Measurements from ENCODE around the gene LAMA5.

LAMA5 gene

DNA sequence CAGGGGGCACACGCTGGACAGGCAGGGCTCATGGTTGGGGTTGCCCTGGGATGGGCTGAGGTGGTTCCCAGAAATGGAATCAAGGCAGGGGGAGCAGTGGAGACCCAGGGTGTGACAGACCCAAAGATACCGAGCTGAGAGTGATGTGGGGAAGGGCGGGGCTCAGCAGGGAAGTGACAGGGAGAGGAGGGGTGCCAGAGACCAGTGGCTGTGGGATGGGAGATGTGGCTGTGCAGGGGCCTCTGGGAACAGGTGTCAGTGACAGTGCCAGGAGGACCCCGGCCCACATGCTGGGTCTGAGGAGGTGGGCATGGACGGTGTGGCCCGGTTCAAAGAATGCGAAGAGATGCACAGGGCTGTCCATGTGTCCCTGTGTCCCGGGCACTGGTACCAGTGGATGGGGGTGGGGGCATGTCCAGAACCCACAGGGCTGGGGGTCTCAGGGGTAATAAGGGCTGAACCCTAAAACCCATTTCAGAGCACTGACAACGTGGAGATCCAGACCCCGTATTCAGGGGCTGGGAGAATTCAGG lies 38.9 kb upstream of the LAMA5 start:
- intact Hi-C loops (cut with DNase I) = loop anchor here (2.0 kb wide), 1 partner anchor 19 kb away; the partner anchor contains the start of gene RPS21
- no peak for DNase-seq

DNA sequence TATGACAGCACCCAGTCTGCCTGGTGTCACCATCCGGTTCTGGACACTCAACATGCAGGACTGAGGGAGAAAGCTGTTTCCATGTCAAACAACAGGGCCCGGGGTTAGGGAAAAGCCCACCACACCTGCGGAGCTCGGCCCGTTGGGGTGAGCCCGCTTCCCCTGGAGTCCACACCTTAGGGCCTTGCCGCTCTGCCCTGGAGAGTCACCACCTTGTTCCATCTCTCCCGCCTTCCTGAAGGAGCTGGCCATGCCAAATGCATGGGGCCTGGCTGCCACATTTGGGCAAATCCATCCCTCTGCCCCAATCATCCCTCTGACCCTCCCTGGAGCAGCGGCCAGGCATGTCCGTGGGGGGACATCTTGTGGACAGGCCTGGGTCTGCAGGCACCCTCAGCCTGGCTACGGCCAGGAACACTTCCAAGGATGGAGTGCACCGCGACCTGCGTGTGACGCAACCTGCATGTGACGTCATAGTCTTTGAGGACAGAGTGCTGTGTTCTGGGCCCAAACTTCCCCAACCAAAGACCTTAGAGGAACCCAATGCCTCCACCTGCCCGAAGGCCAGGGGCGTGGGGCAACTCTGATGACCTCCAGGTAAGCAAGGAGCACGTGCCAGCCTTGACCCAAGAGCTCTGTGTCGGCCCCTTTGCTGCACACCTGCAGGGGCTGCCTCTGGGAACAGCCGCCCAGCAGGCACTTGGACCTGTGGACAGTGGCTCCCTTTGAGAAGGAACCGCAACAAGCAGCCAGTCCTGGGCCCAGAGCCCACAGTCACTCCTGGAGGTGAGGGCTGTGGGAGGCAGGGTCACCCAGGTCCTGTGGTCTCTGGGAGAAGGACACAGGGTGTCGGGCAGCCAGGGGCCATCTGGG lies 38.2 kb upstream of the LAMA5 start:
- intact Hi-C loops (cut with DNase I) = loop anchor here (2.0 kb wide), 1 partner anchor 19 kb away; the partner anchor contains the start of gene RPS21
- DNase-seq = peak in 6 of 10 donors; percentile 28 to 92 (median 72)

DNA sequence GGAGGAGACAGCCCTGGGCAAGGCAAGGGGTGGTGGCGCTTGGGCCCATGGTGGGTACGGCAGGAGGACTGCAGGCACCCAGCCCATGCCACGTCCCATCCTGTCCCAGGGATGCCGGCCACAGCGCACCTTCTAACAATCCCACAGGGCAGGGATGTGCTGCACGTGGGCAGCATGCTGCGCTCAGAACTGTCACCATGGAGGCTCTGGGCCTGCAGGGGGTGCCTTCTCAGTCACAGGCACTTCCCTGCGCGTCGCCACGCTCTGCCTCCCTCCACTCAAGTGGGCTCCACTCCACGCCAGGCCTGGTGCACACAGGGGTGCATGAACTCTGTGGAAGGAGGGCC lies 37.6 kb upstream of the LAMA5 start:
- intact Hi-C loops (cut with DNase I) = loop anchor here (2.0 kb wide), 1 partner anchor 18 kb away; the partner anchor contains the start of gene RPS21
- DNase-seq = no peak

DNA sequence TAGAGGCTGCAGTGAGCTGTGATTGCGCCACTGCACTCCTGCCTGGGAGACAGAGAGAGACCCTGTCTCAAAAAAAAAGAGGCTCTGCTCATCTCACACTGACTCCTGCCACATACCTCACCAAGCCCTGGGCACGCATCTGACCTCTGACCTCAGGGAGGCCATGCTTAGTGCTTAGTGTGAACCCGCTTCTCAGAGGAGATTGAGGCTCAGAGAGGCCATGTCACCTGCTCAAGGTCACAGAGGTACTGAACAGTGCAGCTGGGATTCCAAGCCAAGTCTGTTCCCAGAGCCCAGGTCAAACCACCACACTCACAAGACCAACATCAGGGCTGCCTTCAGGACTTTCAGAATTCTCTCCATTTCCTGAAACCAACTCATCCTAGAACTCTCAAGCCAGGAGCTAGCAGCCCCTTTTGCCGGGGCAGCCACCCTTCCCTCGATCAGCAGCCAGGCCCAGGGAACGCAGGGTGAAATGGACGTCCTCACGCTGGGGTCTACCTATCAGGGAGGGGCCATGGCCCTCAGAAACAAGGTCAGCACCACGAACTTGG lies 37.1 kb upstream of the LAMA5 start:
- intact Hi-C loops (cut with DNase I) = loop anchor here (2.0 kb wide), 1 partner anchor 17 kb away; the partner anchor contains the start of gene RPS21
- no peak for DNase-seq

DNA sequence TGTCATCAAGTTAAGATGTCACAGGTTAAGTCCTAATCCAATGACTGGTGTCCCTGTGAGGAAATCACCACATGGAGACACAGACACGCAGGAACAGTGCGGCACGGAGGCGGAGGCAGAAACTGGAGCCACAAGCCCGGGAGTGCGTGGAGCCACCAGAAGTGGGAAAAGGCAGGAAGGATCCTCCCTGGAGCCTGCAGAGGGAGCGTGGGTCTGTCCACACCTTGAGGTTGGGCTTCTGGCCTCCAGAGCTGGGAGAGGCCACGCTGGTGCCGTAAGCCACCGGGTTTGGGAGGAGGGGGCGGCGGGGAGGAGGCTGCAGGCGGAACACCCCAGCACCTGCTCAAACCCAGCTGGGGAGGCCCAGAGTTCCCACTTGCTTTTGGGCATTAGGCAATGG lies 36.2 kb upstream of the LAMA5 start:
- intact Hi-C loops (cut with DNase I) = no loop called here
- peak in 1 of 10 donors; percentile 82 for DNase-seq

DNA sequence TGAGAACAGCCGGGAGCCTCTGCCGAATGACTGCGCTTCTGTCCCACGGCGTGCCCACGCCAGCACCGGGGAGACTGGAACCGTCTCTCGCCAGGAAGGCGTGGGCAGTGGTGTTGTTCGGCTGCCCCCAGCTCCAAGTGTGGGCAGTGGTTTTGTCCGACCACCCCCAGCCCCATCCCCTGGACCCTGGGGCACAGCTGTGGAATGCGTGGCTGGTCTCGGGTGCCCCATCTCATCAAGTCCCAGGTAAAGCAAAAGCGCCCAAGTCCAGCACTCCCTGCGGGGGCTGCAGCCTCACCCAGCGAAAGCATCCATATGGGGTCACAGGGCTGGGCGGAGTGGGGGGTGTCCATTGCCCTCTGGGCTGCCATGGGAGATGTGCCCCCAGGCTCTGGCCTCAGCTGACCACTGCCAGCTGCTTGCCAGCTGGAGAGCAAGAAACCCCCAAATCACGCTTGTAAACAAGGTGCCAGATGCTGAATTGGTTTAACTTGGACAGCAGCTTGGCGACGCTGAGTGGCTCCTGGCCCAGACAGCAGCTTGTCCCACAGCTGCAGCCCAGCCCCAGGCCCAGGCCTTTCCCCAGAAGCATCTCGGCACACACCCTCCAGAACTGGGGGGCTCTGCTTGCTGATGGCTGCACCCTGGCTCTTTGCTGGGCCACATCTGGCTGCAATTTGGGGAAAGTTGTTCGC lies 35.5 kb upstream of the LAMA5 start:
- DNase-seq = no peak
- intact Hi-C loops (cut with DNase I) = no loop called here

DNA sequence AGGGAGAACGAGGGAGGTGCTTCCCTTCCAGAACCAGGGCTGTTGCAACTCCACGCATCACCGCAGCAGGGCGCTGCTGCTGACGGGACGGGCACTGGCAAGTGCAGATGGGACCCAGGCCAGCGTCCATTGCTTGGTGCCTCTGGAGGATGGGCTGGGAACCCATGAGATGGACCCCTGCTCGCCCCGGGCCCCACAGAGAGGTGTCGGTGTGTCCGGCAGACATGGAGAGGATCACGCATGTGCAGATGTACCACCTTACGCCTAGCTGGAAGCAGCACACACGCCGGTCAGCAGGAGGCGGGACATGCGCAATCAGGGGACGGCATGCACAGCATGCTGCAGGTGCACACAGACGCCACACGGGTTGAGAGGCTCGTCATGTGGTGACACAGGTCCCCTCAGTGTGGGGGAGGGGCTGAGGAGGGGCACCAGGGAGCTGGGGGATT lies 34.2 kb upstream of the LAMA5 start:
- no peak for DNase-seq
- intact Hi-C loops (cut with DNase I) = no loop called here

DNA sequence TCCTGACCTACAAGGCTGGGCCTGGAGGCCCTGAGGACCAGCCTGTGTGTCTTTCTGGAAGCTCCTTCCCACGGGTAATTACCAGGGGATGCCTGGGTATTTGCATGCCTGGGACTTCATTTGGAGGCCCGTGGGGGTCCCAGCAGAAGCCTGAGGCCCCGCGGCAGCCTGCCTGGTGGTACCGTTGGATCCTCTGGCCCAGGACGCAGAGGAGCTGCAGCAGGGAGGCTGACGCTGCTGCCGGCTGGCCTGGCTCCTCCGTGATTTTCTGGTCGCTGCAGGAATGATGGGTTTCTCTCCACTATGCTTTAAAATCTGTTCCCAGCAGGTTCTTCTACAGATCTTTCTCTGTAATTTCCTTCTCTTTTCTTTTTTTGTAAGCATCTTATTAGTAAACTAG lies 33.4 kb upstream of the LAMA5 start:
- intact Hi-C loops (cut with DNase I) = no loop called here
- DNase-seq = no peak

DNA sequence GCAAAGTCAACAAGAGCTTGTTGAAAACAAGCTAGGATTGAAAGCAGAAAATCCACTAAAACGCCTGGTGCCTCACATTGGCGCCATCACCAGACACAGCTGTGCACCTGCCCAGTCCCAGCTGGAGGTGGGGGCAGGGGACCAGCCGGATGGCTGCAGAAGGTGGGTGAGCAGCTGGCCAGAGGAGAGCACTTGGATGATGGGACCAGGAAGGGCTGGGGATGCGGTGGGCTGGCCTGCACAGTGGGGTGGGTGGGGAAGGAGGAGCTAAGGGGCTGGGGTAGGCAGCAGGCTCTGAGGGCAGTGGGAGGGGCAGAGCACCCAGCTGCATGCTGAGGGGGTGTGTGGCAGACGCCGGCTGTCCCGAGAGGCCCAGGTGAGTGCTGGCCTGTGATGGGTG lies 32.9 kb upstream of the LAMA5 start:
- no peak for DNase-seq

DNA sequence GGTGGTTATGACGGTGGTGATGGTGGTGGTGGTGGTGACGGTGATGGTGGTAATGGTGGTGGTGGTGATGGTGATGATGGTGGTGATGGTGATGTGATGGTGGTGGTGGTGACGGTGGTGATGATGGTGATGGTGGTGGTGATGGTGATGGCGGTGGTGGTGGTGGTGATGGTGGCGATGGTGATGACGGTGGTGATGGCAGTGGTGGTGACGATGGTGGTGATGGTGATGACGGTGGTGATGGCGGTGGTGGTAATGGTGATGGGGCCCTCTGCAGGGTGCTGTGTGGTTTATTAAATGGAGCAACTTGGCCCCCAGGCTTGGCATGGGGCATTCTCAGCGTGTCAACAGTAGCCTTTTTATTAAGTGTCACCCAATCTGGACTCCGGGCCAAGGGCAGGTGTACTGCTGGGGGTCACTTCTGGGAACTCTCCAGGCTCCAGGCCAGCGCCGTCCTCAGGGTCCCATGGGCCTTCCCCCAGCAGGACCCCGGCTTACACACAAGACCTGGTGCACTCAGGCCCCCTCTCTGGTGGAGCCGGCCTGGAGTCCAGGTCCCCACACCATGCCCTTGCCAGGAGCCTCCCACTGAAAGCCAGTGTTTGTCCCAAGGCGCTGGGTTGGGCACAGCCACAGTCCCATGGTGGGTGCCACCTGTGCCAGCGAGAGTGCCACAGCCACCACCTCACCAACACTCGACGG lies 31.2 kb upstream of the LAMA5 start:
- DNase-seq = peak in 1 of 10 donors; percentile 66
- intact Hi-C loops (cut with DNase I) = no loop called here

More for the DNA sequence above, 32.9 kb upstream of the LAMA5 start:
- intact Hi-C loops (cut with DNase I) = no loop called here

DNA sequence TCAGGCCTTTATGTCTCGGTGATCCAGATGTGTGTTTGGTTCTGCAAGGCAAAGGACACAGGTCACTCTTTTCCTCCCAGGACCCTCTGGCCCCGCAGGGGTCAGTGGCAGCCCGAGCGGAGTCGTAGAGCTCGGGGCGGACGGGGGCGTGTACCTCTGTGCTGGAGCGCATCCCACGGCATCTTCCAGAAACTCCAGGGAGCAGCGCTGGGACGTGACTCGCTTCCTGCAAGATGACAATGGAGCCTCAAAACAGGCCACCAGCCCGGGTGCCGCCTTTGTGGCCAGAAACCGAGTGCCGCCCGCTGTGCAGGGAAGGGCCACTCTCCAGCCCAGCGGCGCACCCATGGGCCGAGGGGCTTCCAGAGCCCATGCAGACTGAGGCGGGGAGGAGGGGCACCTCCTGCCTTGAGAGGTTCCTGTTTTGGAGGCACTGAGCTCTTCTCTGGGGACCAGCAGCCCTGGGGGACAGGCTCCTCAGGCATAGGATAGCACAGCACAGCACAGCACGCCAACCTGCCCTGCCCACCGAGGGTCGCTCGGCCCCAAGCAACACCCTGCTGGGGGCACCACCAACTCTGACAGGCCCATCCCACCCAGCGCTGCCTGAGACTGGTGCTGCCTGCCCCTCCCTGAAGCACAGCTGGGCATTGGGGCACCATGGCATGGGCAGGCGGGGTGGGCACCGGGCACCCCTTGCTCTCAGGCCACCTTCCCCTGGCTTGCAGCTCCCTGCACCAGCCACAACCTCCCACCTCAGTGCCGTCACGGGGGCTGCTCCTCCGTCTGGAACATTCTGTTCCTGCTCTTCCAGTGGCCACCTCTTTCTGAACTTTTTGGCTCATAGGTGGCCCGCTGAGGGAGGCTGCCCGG lies 29.5 kb upstream of the LAMA5 start:
- DNase-seq = no peak

DNA sequence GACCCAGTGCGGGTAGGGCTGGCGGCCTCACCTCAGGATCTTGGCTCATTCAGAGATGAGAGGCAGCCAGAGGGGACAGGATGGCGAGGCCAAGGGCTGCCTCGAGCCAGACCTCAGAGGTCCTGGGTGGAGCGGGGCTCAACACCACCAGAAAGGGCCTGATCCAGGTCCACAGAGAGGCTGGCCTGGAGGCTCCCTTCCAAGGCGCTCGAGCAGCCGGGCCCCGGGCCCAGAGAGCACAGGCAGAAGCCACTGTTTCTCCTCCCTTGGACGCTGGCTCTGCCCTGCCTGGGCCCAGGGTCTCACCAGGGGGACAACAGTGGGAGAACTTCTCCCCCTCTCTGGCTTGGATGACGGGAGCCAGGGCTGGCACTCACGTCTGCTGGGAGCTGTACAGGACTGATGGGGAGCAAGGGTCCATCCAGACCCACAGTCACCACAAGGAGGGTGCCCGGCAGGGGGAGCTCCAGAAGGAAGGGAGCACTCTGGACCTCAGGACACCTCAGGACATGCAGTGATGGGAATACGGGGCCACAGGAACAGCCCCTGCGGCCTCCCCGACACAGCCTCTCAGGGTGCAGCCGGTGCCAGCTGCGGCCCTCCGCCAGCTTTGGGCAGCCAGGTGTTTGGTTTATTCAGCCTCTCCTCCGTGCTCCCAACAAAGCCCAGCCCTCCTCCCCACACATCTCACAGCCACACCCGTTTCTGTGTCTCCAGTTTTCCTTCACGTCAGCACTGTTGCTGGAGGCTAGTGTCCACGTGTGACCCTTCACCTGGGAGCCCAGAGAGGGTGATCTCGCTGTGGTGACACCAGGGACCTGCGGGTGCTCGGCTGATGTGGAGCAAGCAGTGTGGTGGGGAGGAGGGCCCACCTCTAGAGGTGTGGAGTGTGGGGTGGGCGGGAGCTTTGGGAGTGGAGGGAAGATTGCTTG lies 28.5 kb upstream of the LAMA5 start:
- peak in 1 of 10 donors; percentile 81 for DNase-seq
- intact Hi-C loops (cut with DNase I) = no loop called here

More for the DNA sequence above, 29.5 kb upstream of the LAMA5 start:
- intact Hi-C loops (cut with DNase I) = no loop called here

DNA sequence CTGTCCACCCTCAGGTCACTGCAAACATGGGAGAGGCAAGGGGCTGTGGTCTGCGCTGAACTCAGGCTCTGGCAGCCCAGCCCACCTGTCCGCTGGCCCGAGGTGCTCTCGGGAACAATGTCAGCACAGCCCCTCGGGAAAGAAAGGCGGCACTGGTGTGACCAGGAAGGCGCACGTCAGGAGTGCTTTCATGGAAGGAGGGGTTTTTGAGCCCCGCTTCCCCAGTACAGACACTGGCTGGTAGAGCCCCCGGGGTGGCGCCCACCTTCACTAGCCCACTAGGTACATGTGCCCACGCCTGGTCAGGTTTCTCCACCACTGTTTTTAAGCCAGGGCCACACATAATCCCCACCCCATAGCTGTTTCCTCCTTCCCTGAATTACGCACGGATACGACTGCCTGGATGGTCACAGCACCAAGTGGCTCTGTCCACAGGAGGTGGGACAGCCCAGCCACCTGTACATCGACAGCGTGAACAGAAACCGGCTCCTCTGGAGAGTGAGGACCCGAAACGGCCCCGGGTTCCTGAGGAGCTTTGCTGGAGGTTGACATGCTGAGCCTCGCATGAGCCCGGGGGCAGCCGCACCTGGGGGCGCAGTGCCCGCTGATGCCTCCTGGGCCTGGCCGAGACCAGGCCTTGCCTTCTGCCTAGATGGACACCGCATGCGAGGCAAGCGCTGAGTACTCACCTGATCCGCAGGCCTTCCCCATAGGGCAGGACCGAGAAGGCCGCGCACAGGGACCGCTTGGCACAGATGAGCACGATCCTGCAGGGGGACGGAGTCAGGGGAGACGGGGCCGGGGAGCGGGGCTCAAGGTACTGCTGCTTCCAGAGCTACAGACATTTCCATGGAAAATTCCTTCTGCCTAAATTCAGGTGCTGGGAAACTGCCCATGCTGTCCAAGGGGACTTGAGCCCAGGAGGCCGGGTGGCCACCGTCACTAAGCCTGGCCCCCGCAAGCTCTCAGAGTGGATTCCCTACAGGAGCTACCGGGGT lies 27.4 kb upstream of the LAMA5 start:
- intact Hi-C loops (cut with DNase I) = no loop called here
- DNase-seq = peak in 1 of 10 donors; percentile 74

DNA sequence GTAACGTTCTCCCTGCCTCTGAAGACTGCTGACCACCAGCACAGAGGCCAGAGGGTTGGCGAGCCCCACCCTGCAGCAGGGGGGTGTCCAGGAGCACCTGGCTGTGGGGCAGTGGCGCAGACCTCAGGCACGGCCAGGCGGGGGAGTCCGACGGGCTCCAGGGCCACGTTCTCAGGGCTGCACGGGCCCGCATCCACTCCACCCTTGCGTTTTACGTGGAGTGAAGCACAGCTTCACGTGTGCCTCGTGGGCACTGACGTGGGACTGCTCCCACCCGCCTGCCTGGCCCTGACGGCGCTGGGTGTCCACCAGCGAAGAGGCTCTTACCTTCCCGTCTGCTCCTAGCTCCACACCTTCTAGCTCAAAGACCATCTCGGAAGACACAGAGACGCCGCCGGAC lies 26.7 kb upstream of the LAMA5 start:
- peak in 1 of 10 donors; percentile 61 for DNase-seq
- intact Hi-C loops (cut with DNase I) = no loop called here

DNA sequence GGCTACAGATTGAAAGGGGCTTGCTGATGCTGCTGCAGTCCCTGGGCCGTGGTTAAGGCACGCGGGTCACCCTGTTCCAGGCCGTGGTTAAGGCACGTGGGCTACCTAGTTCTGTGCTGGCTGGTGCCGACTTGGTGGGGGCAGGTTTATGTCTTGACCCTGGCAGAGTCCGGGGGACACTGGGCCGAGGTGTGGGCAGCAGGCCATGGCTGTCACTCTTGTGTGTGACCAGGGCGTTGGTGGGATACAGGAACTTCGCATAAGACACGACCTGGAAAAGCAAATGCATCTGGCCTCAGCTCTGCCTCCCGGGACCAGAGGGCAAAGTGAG lies 26.2 kb upstream of the LAMA5 start:
- intact Hi-C loops (cut with DNase I) = no loop called here

DNA sequence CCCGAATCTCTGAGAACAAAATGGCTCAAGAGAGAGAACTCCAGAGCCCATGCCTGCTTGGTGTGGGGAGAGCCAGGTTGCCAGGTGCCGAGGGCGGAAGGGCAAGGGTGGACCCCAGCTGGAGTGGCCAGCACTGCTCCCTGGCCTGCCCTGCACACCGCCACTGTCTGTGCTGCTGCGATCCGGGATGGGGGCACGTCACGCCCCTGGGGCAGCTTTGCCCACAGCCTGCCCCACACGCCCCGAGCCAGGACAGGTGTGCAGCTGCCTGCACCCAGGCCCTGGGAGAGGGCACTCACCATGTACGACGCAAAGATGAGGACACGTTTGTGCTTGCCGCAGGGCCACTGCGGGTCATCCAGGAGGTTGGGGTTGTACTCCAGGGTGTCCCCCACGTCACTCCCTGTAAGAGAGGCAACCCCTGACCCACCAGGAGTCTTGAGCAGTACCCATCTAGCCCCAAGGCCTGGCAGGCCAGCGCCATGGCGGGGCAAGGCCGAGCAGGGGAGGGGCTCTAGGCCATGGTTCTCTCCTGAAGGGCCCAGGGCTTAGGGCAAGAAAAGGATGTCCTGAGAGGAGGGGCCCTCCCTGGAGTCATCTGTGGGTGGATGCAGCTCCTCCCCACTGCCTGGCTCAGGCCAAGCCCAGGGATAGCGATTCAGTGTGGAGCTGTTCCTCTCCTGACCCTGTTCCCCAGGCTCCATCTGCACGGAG lies 25.7 kb upstream of the LAMA5 start:
- intact Hi-C loops (cut with DNase I) = no loop called here
- no peak for DNase-seq

More for the DNA sequence above, 26.2 kb upstream of the LAMA5 start:
- peak in 1 of 10 donors; percentile 70 for DNase-seq

DNA sequence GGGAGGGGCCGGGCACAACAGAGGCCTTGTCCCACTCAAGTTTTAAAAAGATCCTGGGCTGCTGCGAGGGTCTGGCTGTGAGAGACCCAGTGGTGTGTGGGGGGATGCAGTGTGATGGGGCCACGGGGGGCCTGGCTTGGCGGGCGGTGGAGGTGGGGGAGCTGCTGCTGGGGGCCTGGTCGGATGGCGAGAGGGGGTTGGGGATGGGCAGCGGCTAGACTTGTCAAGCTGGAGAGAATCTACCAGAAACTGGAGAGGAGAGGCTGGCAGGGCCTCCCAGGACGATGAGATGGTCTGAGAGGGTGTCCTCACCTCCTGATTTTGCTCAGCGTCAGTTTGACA lies 24.9 kb upstream of the LAMA5 start:
- intact Hi-C loops (cut with DNase I) = no loop called here
- no peak for DNase-seq

Measured in posterior cingulate gyrus (tissue), 11 donors.